CD4-positive, alpha-beta T cell treated with Interleukin-2 at 100 ng/mL for 4 hours (primary cell): ENCODE results near the gene UBFD1.
"Not testable (repeated sequence)": the region's sequence is repeated elsewhere in the genome, so short reads cannot be mapped to it uniquely, and the experiment has no call there.

Experiments used
- DNase-seq: peaks from one replicate; pipeline ENCODE4 v3.0.0-alpha.2; 2020; ENCODE audit warnings: low spot score

Gene UBFD1

GRCh38 chr16:23609929-23610328 lies 52.4 kb downstream of the UBFD1 start:
- no peak for DNase-seq

GRCh38 chr16:23610905-23611304 lies 53.4 kb downstream of the UBFD1 start:
- not testable (repeated sequence) for DNase-seq

- DNase-seq, result no peak
Measured at GRCh38 chr16:23611936-23612335, 54.4 kb downstream of the UBFD1 start.

GRCh38 chr16:23615805-23616204 lies 58.3 kb downstream of the UBFD1 start:
- DNase-seq, result no peak
